ENCODE results near the gene BAK1. TPM values are rescaled to one million over a fixed set of nuclear protein-coding genes. Genes with fewer than 3 reads are reported as not detected.

Gene BAK1
- total RNA-seq, 1 experiment from 2014 or later = 45.8 TPM

DNA sequence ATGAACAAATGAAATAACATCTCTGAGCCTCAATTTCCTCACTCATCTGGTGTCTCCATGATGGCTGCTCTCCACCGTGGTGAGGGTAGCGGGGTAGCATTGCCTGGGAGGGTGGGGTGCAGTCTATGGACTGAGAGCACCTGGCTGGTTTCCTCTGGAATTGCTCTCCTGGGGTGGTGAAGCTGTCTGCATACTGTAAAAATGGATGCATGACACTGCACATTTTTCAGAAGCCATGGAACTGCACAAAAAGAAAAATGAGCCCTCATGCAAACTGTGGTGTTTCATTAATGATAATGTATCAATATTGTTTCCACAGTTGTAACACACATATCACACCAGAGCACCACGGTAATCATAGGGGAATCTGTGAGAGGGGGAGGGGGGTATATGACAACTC lies 28.9 kb upstream of the BAK1 start:
- POLR2A ChIA-PET = interaction anchor here (0.6 to 3.3 kb wide), 2 partner anchors 12 to 320 kb away, joined by 3 to 20 read pairs; partner anchors contain the start of genes ITPR3 and WDR46
- Mint-ChIP-seq H3K4me1 (ENCODE audit: insufficient read depth, unreplicated experiment) (peaks cover 29% of the 10 kb centered on the region), H3K27me3 (ENCODE audit: insufficient read depth, unreplicated experiment) (no peaks in the 10 kb centered on the region), H3K4me3 (ENCODE audit: unreplicated experiment) (no peak overlapping the region), H3K36me3 (ENCODE audit: insufficient read depth, unreplicated experiment) (no peaks in the 10 kb centered on the region), H3K9me3 (ENCODE audit: unreplicated experiment) (peaks cover 8% of the 10 kb centered on the region), H3K27ac (ENCODE audit: low read depth, unreplicated experiment) (no peak overlapping the region)
- intact Hi-C loops (cut with micrococcal nuclease) = no loop called here
- no TSS peak for BruUV-seq (replicated peaks)
- CTCF ChIA-PET = interaction anchor here (0.7 to 4.0 kb wide), 3 partner anchors 19 to 26 kb away, joined by 3 to 19 read pairs (median 4); no protein-coding TSS in a partner anchor
- no peak for DNase-seq (ENCODE audit: unreplicated experiment)
- TF ChIP-seq, protein P1, sequence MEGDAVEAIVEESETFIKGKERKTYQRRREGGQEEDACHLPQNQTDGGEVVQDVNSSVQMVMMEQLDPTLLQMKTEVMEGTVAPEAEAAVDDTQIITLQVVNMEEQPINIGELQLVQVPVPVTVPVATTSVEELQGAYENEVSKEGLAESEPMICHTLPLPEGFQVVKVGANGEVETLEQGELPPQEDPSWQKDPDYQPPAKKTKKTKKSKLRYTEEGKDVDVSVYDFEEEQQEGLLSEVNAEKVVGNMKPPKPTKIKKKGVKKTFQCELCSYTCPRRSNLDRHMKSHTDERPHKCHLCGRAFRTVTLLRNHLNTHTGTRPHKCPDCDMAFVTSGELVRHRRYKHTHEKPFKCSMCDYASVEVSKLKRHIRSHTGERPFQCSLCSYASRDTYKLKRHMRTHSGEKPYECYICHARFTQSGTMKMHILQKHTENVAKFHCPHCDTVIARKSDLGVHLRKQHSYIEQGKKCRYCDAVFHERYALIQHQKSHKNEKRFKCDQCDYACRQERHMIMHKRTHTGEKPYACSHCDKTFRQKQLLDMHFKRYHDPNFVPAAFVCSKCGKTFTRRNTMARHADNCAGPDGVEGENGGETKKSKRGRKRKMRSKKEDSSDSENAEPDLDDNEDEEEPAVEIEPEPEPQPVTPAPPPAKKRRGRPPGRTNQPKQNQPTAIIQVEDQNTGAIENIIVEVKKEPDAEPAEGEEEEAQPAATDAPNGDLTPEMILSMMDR (IDR thresholded peaks at IDR 0.05; ENCODE audit: unreplicated experiment) = no peak

- Mint-ChIP-seq H3K27me3 (ENCODE audit: insufficient read depth, unreplicated experiment) (no peaks in the 10 kb centered on the region), H3K27ac (ENCODE audit: low read depth, unreplicated experiment) (no peak overlapping the region), H3K4me3 (ENCODE audit: unreplicated experiment) (no peak overlapping the region), H3K36me3 (ENCODE audit: insufficient read depth, unreplicated experiment) (no peaks in the 10 kb centered on the region), H3K9me3 (ENCODE audit: unreplicated experiment) (peaks cover 8% of the 10 kb centered on the region), H3K4me1 (ENCODE audit: insufficient read depth, unreplicated experiment) (peaks cover 21% of the 10 kb centered on the region)
- ChIA-PET CTCF (interaction anchor here (0.5 to 4.0 kb wide), 9 partner anchors 8 to 1917 kb away, joined by 3 to 19 read pairs (median 4); partner anchors contain the start of gene ITPR3), POLR2A (interaction anchor here (0.6 to 3.3 kb wide), 5 partner anchors 9 to 232 kb away, joined by 3 to 20 read pairs (median 4); partner anchors contain the start of gene ITPR3)
- BruUV-seq (replicated peaks) = no TSS peak
- intact Hi-C loops (cut with micrococcal nuclease) = no loop called here
- peak; percentile 71 for DNase-seq (ENCODE audit: unreplicated experiment)
- TF ChIP-seq, protein P1 (IDR thresholded peaks at IDR 0.05; ENCODE audit: unreplicated experiment) = peak; percentile 42
Observed at GRCh38 chr6:33607784-33608161, 27.7 kb upstream of the BAK1 start.

DNA sequence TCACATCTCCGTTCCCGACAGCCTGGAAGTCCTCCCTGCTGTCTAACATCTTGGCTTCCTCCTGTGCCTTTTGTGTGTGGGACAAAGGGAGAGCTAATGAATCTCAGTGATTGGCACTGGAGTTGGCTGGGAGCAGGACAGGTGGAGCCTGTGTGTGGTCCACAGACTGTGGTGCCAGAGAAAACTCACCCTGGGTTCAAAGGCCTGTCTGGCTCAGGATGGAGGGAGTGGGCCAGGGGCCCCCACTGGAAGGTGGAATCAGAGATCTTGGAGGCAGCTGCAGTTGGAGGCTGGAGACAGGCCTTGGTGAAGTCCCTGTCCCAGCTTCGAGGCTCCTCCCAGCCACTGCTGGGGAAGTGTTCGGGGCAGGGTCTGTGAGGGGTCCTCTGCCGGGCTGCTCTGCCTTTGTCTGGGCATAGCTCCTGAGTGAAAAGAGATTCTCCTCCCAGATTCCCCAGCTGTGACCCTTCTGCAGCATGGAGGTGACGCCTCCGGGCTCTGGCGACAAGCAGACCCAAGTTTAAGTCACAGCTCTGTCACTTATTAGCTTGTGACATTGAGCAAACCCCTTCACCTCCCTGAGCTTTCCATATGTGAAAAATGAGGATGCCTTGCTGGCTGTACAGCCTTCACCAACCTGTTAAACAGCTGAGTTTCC lies 27.2 kb upstream of the BAK1 start:
- POLR2A ChIA-PET = interaction anchor here (0.5 to 3.3 kb wide), 7 partner anchors 10 to 782 kb away, joined by 3 to 20 read pairs (median 4); partner anchors contain the start of gene ITPR3
- intact Hi-C loops (cut with micrococcal nuclease) = no loop called here
- Mint-ChIP-seq H3K36me3 (ENCODE audit: insufficient read depth, unreplicated experiment) (no peaks in the 10 kb centered on the region), H3K4me3 (ENCODE audit: unreplicated experiment) (no peak overlapping the region), H3K27me3 (ENCODE audit: insufficient read depth, unreplicated experiment) (no peaks in the 10 kb centered on the region), H3K4me1 (ENCODE audit: insufficient read depth, unreplicated experiment) (peaks cover 21% of the 10 kb centered on the region), H3K27ac (ENCODE audit: low read depth, unreplicated experiment) (no peak overlapping the region), H3K9me3 (ENCODE audit: unreplicated experiment) (peaks cover 8% of the 10 kb centered on the region)
- CTCF ChIA-PET = interaction anchor here (0.5 to 4.0 kb wide), 8 partner anchors 9 to 144 kb away, joined by 3 to 19 read pairs (median 4); partner anchors contain the start of gene ITPR3
- no TSS peak for BruUV-seq (replicated peaks)
- no peak for DNase-seq (ENCODE audit: unreplicated experiment)
- TF ChIP-seq, protein P1 (IDR thresholded peaks at IDR 0.05; ENCODE audit: unreplicated experiment) = no peak

DNA sequence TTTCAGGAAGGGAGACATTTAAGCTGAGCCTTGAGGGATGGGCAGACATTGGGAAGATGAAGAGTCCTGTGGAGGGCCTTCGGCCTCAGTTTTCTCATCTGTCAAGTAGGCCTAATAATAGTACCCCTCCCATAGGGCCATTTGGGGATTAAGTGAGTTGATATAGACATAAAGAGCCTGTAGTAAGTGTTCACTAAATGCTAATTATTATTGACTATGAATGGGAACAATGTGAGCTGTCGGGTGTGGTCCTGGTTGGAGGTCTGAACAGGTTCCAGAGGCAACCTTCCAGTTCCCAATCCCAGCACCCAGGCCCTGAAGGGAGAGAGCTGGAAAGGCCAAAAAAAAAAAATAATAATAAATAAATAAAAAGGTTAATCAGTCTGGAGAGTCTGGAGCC lies 26.6 kb upstream of the BAK1 start:
- TF ChIP-seq, protein P1 (IDR thresholded peaks at IDR 0.05; ENCODE audit: unreplicated experiment) = no peak
- Mint-ChIP-seq H3K4me1 (ENCODE audit: insufficient read depth, unreplicated experiment) (peaks cover 21% of the 10 kb centered on the region), H3K9me3 (ENCODE audit: unreplicated experiment) (peaks cover 8% of the 10 kb centered on the region), H3K27me3 (ENCODE audit: insufficient read depth, unreplicated experiment) (no peaks in the 10 kb centered on the region), H3K4me3 (ENCODE audit: unreplicated experiment) (no peak overlapping the region), H3K36me3 (ENCODE audit: insufficient read depth, unreplicated experiment) (no peaks in the 10 kb centered on the region), H3K27ac (ENCODE audit: low read depth, unreplicated experiment) (no peak overlapping the region)
- no TSS peak for BruUV-seq (replicated peaks)
- CTCF ChIA-PET = interaction anchor here (1.0 to 4.0 kb wide), 3 partner anchors 13 to 94 kb away, joined by 3 to 19 read pairs (median 4); no protein-coding TSS in a partner anchor
- POLR2A ChIA-PET = interaction anchor here (0.7 to 3.3 kb wide), 5 partner anchors 10 to 230 kb away, joined by 3 to 20 read pairs (median 4); partner anchors contain the start of gene ITPR3
- no peak for DNase-seq (ENCODE audit: unreplicated experiment)
- intact Hi-C loops (cut with micrococcal nuclease) = no loop called here
